ENCODE measurements around the gene DHCR24. TPM values are rescaled to one million over a fixed set of nuclear protein-coding genes. Genes with fewer than 3 reads are reported as not detected.

DHCR24 gene
- total and polyA plus RNA-seq, 2 experiments from 2014 or later = 124 to 453 TPM

GRCh38 chr1:54813485-54814125 lies 73.4 kb downstream of the DHCR24 start:
- no peaks in the 10 kb centered on the region for H3K79me2 ChIP-seq (replicated peaks; ENCODE audit: insufficient read depth)
- H3K4me3 ChIP-seq = peak overlapping the region; percentile 41
- no peaks in the 10 kb centered on the region for H3K9me3 Mint-ChIP-seq
- no peaks in the 10 kb centered on the region for H3K36me3 Mint-ChIP-seq (ENCODE audit: low read depth)
- H3K27ac Mint-ChIP-seq = no peak overlapping the region
- ATAC-seq (peak; percentile 64), DNase-seq (ENCODE audit: low spot score) (peak; percentile 58)
- peaks cover 18% of the 10 kb centered on the region for H3K27me3 Mint-ChIP-seq (ENCODE audit: insufficient read depth, low read depth, poor library complexity)
- no peak for TF ChIP-seq ZNF331 (CRISPR knock-in tag; IDR thresholded peaks at IDR 0.05; ENCODE audit: low read depth)
- 0 out of 2 replicates have a peak, but pooled peaks have one; percentile 19 for TF ChIP-seq ZNF462 (CRISPR knock-in tag; IDR thresholded peaks at IDR 0.05)
- H4K20me1 ChIP-seq (replicated peaks; ENCODE audit: insufficient read depth) = no peaks in the 10 kb centered on the region
- peak overlapping the region; percentile 83; the same call in 1 of the 2 replicates for H3K27ac ChIP-seq (ENCODE audit: low read depth)
- peak overlapping the region; percentile 66 for H3K4me2 ChIP-seq
- H3F3A ChIP-seq (replicated peaks; ENCODE audit: low read depth) = no peaks in the 10 kb centered on the region; the same call in 1 of the 2 replicates
- peak overlapping the region; percentile 2; the same call in 1 of the 3 replicates for H3K4me3 Mint-ChIP-seq
- H3K36me3 ChIP-seq (ENCODE audit: insufficient read depth) = no peaks in the 10 kb centered on the region
- H3K4me1 Mint-ChIP-seq = peaks cover 45% of the 10 kb centered on the region
- peak overlapping the region; percentile 92 for H2AFZ ChIP-seq
- peaks cover 20% of the 10 kb centered on the region for H3K4me1 ChIP-seq (ENCODE audit: insufficient read depth)
- H3K9me2 ChIP-seq (ENCODE audit: insufficient read depth) = peaks cover 4% of the 10 kb centered on the region; the same call in 1 of the 2 replicates
- H3K27me3 ChIP-seq (ENCODE audit: insufficient read depth) = no peaks in the 10 kb centered on the region

DNA sequence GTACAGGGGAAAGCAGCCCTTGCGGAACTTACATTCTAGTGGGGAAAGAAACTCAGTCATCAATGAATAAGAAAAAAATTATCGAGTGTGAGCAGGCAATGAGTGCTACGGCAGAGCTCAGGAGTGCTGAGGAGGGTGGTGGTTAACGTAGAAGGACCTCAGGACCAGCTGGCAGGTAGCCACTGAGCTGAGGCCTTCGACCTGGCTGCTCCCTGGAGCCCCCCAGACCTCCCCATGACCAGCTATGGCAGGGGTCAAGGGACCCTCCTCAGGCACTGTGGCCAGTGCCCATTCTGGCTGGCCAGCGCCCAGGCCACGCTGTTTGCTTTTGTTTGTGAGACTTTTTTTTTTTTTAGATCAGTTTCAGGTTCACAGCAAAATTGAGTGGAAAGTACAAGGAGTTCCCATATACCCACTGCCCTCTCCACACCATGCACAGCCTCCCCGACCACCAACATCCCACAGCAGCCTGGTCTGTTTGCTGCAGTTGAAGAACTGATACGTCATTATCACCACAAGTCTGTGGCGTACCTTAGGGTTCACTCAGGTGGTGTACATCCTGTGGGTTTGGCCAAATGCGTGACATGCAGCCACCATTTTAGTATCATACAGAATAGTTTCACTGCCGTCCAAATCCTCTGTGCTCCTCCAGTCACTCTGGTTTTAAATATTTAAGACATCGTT lies 74.1 kb downstream of the DHCR24 start:
- H2AFZ ChIP-seq = peak overlapping the region; percentile 56; the same call in 1 of the 2 replicates
- no peak for TF ChIP-seq CTCF (conservative IDR thresholded peaks at IDR 0.05; ENCODE audit: low read depth in 2 of 2)
- no peak for TF ChIP-seq ZNF114 (CRISPR knock-in tag; IDR thresholded peaks at IDR 0.05)
- TF ChIP-seq EZH2 (IDR thresholded peaks at IDR 0.05; ENCODE audit: low read depth, unreplicated experiment) = no peak
- TF ChIP-seq CREB1 (CRISPR knock-in tag; IDR thresholded peaks at IDR 0.05; ENCODE audit: low read depth) = no peak
- TF ChIP-seq POLR2AphosphoS5 (IDR thresholded peaks at IDR 0.05; ENCODE audit: low read depth) = no peak
- TF ChIP-seq ETS1 (IDR thresholded peaks at IDR 0.05) = no peak
- no peak for TF ChIP-seq STAT1 (IDR thresholded peaks at IDR 0.05; ENCODE audit: unreplicated experiment)
- TF ChIP-seq EZH2phosphoT487 (IDR thresholded peaks at IDR 0.05; ENCODE audit: unreplicated experiment) = no peak

More for the DNA sequence above, 74.1 kb downstream of the DHCR24 start:
- 0 out of 2 replicates have a peak overlapping the region, but pooled peaks have one; percentile 42 for H3K27ac ChIP-seq (ENCODE audit: low read depth)
- Mint-ChIP-seq H3K27me3 (ENCODE audit: insufficient read depth, low read depth, poor library complexity) (peaks cover 18% of the 10 kb centered on the region), H3K27ac (no peak overlapping the region), H3K4me1 (peaks cover 40% of the 10 kb centered on the region), H3K4me3 (peak overlapping the region; percentile 2; the same call in 1 of the 3 replicates), H3K36me3 (ENCODE audit: low read depth) (no peaks in the 10 kb centered on the region), H3K9me3 (no peaks in the 10 kb centered on the region)
- no peaks in the 10 kb centered on the region for H4K20me1 ChIP-seq (replicated peaks; ENCODE audit: insufficient read depth)
- H3K4me3 ChIP-seq = 0 out of 2 replicates have a peak overlapping the region, but pooled peaks have one; percentile 41
- peak overlapping the region; percentile 66 for H3K4me2 ChIP-seq
- no peaks in the 10 kb centered on the region; the same call in 1 of the 2 replicates for H3F3A ChIP-seq (replicated peaks; ENCODE audit: low read depth)
- DNase-seq (ENCODE audit: low spot score) = no peak
- H3K9me2 ChIP-seq (ENCODE audit: insufficient read depth) = peaks cover 4% of the 10 kb centered on the region; the same call in 1 of the 2 replicates
- no peaks in the 10 kb centered on the region for H3K27me3 ChIP-seq (ENCODE audit: insufficient read depth)
- H3K79me2 ChIP-seq (replicated peaks; ENCODE audit: insufficient read depth) = no peaks in the 10 kb centered on the region
- peaks cover 18% of the 10 kb centered on the region for H3K4me1 ChIP-seq (ENCODE audit: insufficient read depth)
- no peaks in the 10 kb centered on the region for H3K36me3 ChIP-seq (ENCODE audit: insufficient read depth)
- no peak for ATAC-seq
